ENCODE measurements around the gene GALNTL6. TPM values are rescaled to one million over a fixed set of nuclear protein-coding genes. Genes with fewer than 3 reads are reported as not detected.

Gene GALNTL6
- total RNA-seq, 2 donors from 2014 or later = 0.08 TPM; not detected in 1

DNA sequence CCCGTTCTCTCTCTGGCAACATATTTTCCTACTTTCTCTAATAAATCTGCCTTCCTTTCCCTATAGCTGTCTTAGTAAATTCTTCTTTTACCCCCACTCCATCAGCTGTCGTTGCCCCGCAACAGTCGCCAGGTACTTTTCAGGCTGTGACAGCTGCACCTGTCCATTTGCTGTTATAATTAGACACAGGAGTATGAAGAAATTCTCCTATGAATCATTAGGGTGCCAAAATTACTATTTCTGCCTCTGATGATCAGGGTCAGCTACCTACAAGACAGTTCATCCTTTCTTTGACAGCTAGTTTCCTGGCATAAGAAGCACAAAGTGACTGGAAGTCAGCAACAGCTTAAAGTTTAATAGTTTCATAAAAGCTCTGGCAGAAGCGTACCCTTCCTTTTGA is 19.5 kb upstream of the GALNTL6 start:
- no peaks in the 10 kb centered on the region for H3K36me3 ChIP-seq
- no peak overlapping the region for H3K4me3 ChIP-seq
- H3K4me1 ChIP-seq = no peaks in the 10 kb centered on the region
- no peaks in the 10 kb centered on the region for H3K9me3 ChIP-seq
- TF ChIP-seq, protein P1, sequence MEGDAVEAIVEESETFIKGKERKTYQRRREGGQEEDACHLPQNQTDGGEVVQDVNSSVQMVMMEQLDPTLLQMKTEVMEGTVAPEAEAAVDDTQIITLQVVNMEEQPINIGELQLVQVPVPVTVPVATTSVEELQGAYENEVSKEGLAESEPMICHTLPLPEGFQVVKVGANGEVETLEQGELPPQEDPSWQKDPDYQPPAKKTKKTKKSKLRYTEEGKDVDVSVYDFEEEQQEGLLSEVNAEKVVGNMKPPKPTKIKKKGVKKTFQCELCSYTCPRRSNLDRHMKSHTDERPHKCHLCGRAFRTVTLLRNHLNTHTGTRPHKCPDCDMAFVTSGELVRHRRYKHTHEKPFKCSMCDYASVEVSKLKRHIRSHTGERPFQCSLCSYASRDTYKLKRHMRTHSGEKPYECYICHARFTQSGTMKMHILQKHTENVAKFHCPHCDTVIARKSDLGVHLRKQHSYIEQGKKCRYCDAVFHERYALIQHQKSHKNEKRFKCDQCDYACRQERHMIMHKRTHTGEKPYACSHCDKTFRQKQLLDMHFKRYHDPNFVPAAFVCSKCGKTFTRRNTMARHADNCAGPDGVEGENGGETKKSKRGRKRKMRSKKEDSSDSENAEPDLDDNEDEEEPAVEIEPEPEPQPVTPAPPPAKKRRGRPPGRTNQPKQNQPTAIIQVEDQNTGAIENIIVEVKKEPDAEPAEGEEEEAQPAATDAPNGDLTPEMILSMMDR (IDR thresholded peaks at IDR 0.05) = no peak
- H3K27me3 ChIP-seq = no peaks in the 10 kb centered on the region
- H3K27ac ChIP-seq = no peak overlapping the region
- no peak for DNase-seq (ENCODE audit: low spot score)

- Histone ChIP-seq H3K4me1 (no peaks in the 10 kb centered on the region), H3K27me3 (no peaks in the 10 kb centered on the region), H3K4me3 (no peak overlapping the region), H3K9me3 (no peaks in the 10 kb centered on the region), H3K27ac (no peak overlapping the region), H3K36me3 (no peaks in the 10 kb centered on the region)
- TF ChIP-seq, protein P1 (IDR thresholded peaks at IDR 0.05) = no peak
- DNase-seq (ENCODE audit: low spot score) = no peak
These were observed 18.7 kb upstream of the GALNTL6 start for GRCh38 chr4:171794528-171794927.

DNA sequence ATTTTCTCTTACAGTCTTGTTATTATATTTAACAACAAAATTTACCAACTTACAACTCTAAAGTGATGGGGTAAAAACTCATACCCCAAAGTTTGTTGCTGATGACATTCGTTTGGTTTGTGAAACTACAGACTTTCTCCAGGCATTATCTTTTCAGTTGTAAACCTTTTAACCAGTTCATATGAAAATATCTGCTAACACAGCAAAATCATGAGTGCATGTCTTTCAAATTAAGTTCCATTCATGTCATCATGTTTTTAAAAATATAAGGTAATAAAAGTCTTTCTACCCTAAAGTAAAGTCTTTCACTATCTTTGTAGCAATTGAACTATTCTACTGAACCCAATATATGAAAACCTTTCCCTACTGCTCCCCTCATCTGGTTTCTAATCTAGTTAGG is 3.4 kb upstream of the GALNTL6 start:
- Histone ChIP-seq H3K4me3 (no peak overlapping the region), H3K9me3 (no peaks in the 10 kb centered on the region), H3K27ac (no peak overlapping the region), H3K27me3 (peaks cover 0 to 15% of the 10 kb centered on the region in 2 donors), H3K36me3 (no peaks in the 10 kb centered on the region), H3K4me1 (peaks cover 0 to 15% of the 10 kb centered on the region in 2 donors)
- no peak for DNase-seq (ENCODE audit: low spot score)
- TF ChIP-seq, protein P1 (IDR thresholded peaks at IDR 0.05) = no peak

DNA sequence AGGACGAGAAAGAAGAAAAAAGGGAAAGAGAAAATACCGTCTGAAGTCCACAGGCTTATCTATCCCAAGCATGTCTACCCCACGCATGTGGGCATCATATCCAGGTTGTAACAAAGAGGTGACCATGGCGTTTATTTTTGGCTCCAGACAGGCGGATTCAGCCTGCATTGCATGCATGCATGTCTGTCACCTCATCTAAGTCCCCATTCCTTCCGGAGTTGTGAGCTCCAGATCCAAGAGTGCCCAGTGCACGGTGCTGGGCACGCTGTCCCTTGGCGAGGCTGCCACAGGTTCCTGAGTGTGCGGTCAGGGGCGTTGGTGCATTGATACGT is 905 bp upstream of the GALNTL6 start:
- DNase-seq (ENCODE audit: low spot score) = no peak
- Histone ChIP-seq H3K27ac (no peak overlapping the region), H3K4me1 (peaks cover 0 to 15% of the 10 kb centered on the region in 2 donors), H3K36me3 (no peaks in the 10 kb centered on the region), H3K27me3 (peaks cover 0 to 15% of the 10 kb centered on the region in 2 donors), H3K4me3 (no peak overlapping the region), H3K9me3 (no peaks in the 10 kb centered on the region)
- TF ChIP-seq, protein P1 (IDR thresholded peaks at IDR 0.05) = no peak

DNA sequence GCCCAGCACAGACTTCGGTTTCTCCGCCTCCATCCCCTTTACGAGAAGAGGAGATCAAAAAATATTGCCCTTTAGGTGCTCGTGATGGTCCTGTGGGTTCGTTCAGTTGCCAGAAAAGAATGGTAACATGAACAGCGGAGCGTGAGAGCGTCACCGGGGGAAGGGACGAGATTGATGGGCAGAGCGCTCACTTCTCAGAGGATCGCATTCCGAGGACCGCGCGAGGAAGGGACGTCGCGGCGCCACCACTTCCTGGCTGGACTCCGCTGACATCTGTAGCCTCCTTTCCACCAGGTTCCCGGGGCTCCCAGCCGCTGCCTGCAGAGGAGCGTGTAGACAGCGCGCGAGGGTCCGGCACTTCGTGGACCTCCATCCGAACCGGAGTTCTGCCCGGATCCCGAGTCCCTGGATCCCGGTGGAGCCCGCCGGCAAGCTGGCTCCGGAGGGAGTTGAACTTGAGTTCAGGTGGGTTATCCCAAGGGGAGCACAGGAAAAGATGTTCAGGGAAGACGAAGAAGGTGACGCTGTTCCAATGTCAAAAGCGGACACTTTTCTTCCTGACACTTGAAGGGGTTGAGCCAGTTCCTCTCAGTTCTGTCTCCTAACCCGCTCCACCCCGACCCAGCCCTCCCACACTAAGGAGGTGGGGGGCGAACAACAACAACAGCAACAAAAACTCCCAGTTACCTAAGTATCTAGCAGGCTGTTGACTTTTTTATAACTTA is 484 bp downstream of the GALNTL6 start:
- DNase-seq (ENCODE audit: low spot score) = no peak
- no peaks in the 10 kb centered on the region for H3K36me3 ChIP-seq
- H3K4me3 ChIP-seq = peak overlapping the region in 1 of 2 donors; percentile 36
- no peaks in the 10 kb centered on the region for H3K9me3 ChIP-seq
- peaks cover 0 to 15% of the 10 kb centered on the region in 2 donors for H3K27me3 ChIP-seq
- H3K27ac ChIP-seq = no peak overlapping the region
- TF ChIP-seq, protein P1 (IDR thresholded peaks at IDR 0.05) = no peak
- peaks cover 0 to 15% of the 10 kb centered on the region in 2 donors for H3K4me1 ChIP-seq

DNA sequence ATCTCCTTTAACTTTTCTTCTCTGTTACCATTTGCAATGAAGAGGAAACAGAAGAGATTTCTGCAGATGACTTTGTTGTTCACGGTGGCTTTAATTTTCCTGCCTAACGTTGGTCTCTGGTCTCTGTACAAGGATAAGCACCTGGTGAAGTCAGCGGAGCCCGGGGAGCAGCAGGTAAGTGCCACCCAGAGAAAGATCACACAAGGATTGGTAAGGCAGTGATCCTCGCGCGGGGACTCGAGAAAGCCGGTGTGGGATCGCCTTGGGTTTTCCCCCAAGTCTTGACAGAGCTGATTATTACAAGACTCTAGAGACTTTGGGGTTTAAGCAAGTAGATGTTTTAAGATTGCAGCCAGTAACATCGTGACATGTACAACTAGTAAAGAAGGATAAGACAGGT is 1.3 kb downstream of the GALNTL6 start:
- no peak for DNase-seq (ENCODE audit: low spot score)
- Histone ChIP-seq H3K4me1 (peaks cover 0 to 15% of the 10 kb centered on the region in 2 donors), H3K27ac (no peak overlapping the region), H3K27me3 (peaks cover 0 to 15% of the 10 kb centered on the region in 2 donors), H3K4me3 (no peak overlapping the region), H3K36me3 (no peaks in the 10 kb centered on the region), H3K9me3 (no peaks in the 10 kb centered on the region)
- TF ChIP-seq, protein P1 (IDR thresholded peaks at IDR 0.05) = no peak
